Mucosa of rectum (tissue), 2 donors: ENCODE results near the gene PACSIN1.

Experiments
- H3K27ac ChIP-seq, 2 donors: one replicate each; pipeline ENCODE4 v1.7.0; 2013; ENCODE audit warnings: inconsistent platforms in 2 of 2, low read depth in 2 of 2, low read length in 2 of 2
- H3K27me3 ChIP-seq, 2 donors: one replicate each; pipeline ENCODE4 v1.7.0; 2013; ENCODE audit warnings: low read length in 2 of 2; ENCODE audit not compliant: control insufficient read depth in 2 of 2, insufficient read depth in 2 of 2
- H3K36me3 ChIP-seq, 2 donors: one replicate each; pipeline ENCODE4 v1.7.0; 2013; ENCODE audit warnings: low read length in 2 of 2; ENCODE audit not compliant: control insufficient read depth in 2 of 2, insufficient read depth in 2 of 2
- H3K4me1 ChIP-seq, 2 donors: one replicate each; pipeline ENCODE4 v1.7.0; 2013; ENCODE audit warnings: low read length in 2 of 2, mild to moderate bottlenecking in 1 of 2; ENCODE audit not compliant: control insufficient read depth in 2 of 2, insufficient read depth in 2 of 2
- H3K4me3 ChIP-seq, 2 donors: one replicate each; pipeline ENCODE4 v1.7.0; 2013; ENCODE audit warnings: low read length in 2 of 2
- H3K9ac ChIP-seq, 2 donors: one replicate each; pipeline ENCODE4 v1.7.0; 2013; ENCODE audit warnings: low read length in 2 of 2, low read depth in 1 of 2, mild to moderate bottlenecking in 1 of 2
- H3K9me3 ChIP-seq, 2 donors: one replicate each; pipeline ENCODE4 v1.7.0; 2013; ENCODE audit warnings: low read length in 2 of 2; ENCODE audit not compliant: control insufficient read depth in 2 of 2
- donor health status: healthy.
- donor health status: Normal muscosa, but diverticular disease.

PACSIN1 gene

DNA sequence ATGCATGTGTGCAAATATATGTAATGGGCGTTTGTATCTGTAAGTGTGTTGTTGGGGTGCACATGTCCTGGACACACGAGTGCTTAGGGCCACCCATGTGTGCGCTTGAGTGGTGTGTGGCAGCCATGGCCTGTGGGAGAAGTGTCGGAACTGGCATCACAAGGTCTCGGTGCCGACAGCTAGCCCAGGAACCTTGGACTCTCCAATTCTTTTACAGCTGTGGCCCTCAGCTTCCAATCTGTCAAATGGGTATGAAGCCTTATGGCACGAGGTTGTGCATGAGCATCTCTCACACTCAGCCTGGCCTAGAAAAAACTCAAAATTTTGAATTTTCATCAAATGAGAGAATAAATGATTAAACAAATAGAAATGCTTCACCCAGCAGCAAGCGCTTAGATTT, 48.2 kb downstream of the PACSIN1 start:
- H3K4me1 ChIP-seq, result no peaks in the 10 kb centered on the region
- peaks cover 0 to 3% of the 10 kb centered on the region in 2 donors for H3K9me3 ChIP-seq
- H3K9ac ChIP-seq, result no peak overlapping the region
- no peaks in the 10 kb centered on the region for H3K36me3 ChIP-seq
- H3K27ac ChIP-seq, result no peak overlapping the region
- H3K4me3 ChIP-seq, result no peak overlapping the region
- peaks cover 4 to 12% of the 10 kb centered on the region in 2 donors for H3K27me3 ChIP-seq

DNA sequence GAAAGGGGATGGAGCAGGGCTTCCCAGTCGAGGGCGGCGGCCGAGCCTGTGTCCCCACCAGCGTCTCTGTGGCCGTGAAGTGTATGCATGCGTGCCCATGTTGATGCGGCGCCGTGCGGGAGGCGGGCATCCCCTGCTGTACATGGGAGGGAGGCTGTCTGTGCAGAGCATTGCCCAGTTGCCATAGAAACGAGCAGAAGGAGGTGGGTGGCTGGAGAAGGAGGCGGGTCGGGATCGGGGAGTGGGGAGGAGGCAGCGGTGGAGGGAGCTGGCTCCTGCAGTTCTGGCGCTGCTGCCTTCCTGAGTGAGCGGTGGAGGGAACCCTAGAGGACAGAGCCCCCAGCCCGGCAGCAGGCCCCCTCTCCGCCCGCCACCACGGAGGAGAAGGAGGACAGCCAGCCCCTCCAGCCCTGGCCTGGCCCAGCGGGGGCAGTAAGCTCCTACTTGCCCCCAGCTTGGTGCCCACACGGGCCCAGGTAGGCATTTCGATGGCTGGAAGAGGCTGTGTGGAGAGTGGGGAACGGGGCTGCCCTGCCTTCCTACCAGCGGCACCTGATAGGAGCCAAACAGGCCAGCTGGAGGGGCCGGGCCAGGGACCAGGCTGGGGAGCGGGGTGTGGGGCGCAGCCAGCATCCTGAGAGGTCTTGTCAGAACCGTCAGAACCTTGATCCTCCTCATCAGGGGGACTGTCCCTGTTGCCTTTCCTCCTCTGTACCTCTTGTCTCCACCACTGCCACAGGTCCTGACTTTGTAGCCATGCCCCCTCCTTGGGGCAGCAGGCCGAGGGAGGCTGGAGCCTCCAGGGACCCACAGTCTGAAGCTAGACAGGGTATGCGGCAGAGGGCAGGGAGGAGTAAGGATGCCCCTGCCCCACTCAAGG, 49.0 kb downstream of the PACSIN1 start:
- Histone ChIP-seq H3K4me3 (no peak overlapping the region), H3K4me1 (no peaks in the 10 kb centered on the region), H3K9me3 (peaks cover 0 to 2% of the 10 kb centered on the region in 2 donors), H3K36me3 (no peaks in the 10 kb centered on the region), H3K27me3 (peaks cover 4 to 12% of the 10 kb centered on the region in 2 donors), H3K9ac (no peak overlapping the region), H3K27ac (no peak overlapping the region)

DNA sequence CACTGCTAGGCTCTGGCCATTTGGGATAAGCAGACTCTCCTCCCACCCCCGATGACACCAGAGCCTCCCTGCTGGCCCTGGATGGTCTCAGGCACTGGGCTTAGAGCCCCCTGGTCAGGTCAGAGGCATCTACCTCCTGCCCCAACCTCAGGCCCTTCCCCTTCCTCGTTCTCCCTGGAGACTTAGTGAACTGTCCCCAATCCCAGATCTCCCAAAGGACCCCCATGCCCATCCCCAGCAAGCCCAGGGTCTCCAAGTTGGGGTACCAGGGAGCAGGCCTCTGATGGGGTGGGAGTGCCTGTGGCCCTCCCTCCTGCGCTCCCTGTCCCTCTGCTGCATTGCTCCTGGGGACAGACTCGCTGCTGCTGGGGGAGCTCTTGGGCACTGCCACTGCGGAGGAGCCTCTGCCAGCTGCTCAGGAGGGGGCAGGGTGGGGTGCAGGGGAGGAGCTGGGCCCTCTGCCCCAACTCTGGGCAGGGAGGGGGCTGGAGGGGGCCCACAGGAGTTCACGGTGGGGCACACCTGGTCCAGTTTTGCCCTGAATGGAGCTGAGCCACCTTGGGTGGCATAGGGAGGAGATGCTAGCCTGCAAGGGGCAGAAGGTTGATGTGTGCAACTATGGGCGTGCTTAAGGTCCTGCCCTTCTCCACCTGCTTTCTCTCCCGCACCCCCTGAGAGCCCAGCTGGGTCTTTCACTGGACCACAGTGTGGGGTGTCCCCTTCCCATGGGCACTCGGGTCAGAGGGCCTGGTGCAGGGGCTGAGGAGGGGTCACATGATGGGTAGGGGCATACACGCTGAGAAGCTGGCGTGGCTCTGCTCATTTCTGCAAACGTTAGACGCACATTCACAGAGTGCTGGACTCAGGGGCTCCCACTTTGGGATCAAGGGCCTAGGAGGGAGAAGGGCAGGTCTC, 49.9 kb downstream of the PACSIN1 start:
- Histone ChIP-seq H3K4me3 (no peak overlapping the region), H3K27ac (no peak overlapping the region), H3K9me3 (no peaks in the 10 kb centered on the region), H3K9ac (no peak overlapping the region), H3K36me3 (no peaks in the 10 kb centered on the region), H3K4me1 (no peaks in the 10 kb centered on the region), H3K27me3 (peaks cover 4 to 12% of the 10 kb centered on the region in 2 donors)

DNA sequence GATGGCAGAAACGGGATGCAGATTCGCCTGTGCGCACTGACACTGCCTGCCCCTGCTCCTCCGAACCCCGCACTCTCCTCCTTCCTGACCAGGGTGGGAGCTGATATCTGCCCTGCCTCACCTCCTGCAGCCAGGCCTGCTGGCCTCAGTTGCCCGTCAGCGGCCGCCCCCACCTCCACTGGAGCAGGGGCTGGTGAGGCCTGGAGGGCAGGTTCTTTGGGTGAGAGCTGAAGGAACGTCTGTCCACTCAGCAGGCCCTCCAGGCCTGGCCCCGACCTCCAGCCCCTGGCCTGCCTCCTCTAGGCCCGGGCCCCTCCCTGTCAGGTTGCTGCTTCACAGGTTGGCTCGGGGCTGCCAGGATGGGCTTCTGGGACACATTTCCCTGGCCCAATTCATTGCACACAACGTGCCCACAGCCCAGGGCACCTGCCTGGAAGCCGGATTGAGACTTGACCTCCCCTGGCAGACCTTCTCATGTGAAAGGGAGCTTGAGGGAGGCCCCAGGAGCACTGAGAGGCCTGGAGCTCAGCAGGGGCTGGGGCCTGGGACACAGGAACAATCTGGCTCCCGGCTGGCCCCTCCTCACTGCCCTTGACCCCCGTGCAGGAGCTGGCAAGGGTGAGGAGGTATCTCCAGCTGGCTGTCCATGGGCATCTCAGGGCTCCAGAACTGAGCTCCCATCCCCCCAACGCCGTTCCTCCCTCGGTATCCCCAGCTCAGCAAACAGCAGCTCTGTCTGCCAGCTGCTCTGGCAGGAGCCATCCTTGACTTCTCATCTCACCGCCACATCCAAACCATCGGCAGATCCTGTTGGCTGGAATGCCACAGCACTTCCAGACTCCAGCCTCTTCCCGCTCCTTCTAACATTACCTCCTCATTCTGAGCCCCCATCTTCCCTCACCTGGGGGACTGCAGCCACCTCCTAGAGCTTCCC, 50.8 kb downstream of the PACSIN1 start:
- Histone ChIP-seq H3K9ac (no peak overlapping the region), H3K4me1 (no peaks in the 10 kb centered on the region), H3K9me3 (no peaks in the 10 kb centered on the region), H3K27me3 (peaks cover 4 to 12% of the 10 kb centered on the region in 2 donors), H3K27ac (no peak overlapping the region), H3K4me3 (no peak overlapping the region), H3K36me3 (no peaks in the 10 kb centered on the region)

DNA sequence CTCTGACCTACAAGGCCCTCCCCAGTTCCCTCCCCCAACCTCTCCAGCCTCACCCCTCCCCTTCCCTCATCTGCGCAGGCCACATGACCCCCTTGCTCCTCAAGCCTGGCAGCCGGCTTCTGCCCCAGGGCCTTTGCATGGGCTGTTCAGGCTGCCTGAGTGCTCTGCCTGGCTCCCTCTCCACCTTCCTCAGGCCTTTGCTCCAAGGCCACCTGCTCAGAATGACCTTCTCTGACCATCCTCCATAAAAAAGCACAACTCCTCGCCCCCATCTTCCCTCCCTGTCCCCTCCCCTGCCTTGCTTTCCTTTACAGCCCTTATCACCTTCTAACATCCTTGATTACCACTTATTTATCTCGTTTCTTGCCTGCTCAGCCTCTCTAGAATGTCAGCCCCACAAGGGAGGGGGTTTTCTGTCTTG, 51.6 kb downstream of the PACSIN1 start:
- H3K27ac ChIP-seq, result no peak overlapping the region
- no peaks in the 10 kb centered on the region for H3K36me3 ChIP-seq
- no peaks in the 10 kb centered on the region for H3K9me3 ChIP-seq
- no peak overlapping the region for H3K4me3 ChIP-seq
- H3K9ac ChIP-seq, result no peak overlapping the region
- peaks cover 4 to 12% of the 10 kb centered on the region in 2 donors for H3K27me3 ChIP-seq
- H3K4me1 ChIP-seq, result no peaks in the 10 kb centered on the region

DNA sequence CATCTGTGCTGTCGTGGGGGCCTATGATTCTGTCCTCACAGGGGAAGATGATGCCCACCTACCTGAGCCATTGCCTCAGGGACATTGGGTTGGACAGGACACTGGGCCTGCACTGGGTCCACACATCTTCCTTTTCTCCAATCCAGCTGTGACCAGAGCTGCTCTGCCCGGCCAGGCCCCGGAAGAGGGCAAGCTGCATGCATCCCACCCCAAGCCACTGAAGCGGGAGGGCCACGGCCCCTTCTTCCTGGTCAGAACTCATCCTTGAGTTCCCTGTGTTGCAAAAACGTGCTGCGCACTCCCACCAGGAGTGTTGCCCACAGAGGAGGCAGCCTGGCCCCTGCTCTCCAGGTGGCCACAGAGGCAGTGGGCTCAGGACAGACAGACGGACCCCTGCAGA, 52.1 kb downstream of the PACSIN1 start:
- H3K27me3 ChIP-seq, result peaks cover 4 to 12% of the 10 kb centered on the region in 2 donors
- H3K9ac ChIP-seq, result no peak overlapping the region
- H3K36me3 ChIP-seq, result no peaks in the 10 kb centered on the region
- no peaks in the 10 kb centered on the region for H3K4me1 ChIP-seq
- no peak overlapping the region for H3K4me3 ChIP-seq
- no peak overlapping the region for H3K27ac ChIP-seq
- no peaks in the 10 kb centered on the region for H3K9me3 ChIP-seq

DNA sequence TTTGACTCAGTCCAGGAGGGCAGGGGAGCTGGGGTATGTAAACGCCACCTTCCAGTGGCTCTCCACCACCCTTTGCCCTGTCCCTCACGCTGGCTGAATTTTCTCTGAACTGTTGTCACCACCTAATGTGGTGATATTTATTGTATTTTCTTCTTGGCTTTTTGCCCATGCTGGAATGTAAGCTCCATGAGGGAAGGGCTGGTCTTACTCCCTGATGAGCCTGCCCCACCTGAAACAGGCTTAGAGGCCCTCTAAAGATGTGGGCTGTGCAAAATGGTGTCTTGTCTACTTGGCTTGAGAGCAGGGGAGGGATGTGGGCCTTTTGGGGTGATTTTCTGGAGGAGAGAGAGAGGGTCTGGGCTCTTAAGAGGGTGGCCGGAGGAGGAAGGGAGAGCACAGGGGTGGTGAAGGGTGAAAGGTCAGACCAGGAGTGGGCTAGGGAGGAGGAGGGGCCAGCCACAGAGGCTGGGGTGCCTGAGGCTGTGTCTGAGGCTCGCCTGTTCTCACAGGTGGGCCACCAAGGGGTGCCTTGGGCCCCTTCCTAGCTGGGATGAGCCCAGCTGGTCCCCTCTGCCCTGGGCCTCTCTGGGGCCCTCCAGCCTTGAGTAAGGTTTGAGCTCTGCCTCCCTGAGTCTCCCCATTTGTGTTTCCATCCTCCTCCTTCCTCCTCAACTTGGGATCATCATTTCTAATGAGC, 52.9 kb downstream of the PACSIN1 start:
- H3K27ac ChIP-seq, result no peak overlapping the region
- no peak overlapping the region for H3K4me3 ChIP-seq

DNA sequence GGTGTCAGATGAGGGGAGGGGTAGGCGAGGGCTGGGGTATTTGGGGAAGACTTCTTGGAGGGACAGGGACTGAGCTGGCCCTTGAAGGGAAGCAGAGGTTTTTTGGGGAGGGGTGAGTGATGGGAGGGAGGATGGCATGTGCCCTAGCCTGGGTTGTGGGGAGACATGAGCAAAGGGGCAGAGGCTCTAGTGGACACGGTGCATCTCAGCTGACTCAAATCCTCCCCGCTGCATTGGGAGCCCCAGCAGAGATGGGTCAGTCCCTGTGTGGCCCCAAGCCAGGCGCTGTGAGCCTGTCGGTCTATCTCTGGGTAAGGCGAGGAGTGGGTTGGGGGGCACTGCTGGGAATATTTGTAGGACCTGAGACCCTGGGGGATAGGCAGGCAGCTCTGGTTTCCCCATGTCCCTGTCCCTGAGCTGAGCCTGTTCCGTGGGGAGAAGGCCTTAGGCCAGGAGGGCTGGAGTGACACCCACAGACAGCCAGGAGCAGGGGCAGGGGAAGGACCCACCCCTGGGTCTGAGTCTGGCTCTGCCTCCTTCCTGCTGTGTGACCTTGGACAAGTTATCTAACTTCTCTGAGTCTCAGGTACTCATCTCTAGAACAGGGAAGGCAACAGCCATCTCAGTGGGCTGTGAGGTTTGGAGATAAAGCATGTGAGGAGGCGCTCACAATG, 54.2 kb downstream of the PACSIN1 start:
- Histone ChIP-seq H3K4me1 (no peaks in the 10 kb centered on the region), H3K27ac (no peak overlapping the region), H3K36me3 (no peaks in the 10 kb centered on the region), H3K27me3 (peaks cover 4 to 5% of the 10 kb centered on the region in 2 donors), H3K9ac (no peak overlapping the region), H3K9me3 (no peaks in the 10 kb centered on the region), H3K4me3 (no peak overlapping the region)

More for the DNA sequence above, 52.9 kb downstream of the PACSIN1 start:
- Histone ChIP-seq H3K36me3 (no peaks in the 10 kb centered on the region), H3K27me3 (peaks cover 4 to 12% of the 10 kb centered on the region in 2 donors), H3K9ac (no peak overlapping the region), H3K9me3 (no peaks in the 10 kb centered on the region), H3K4me1 (no peaks in the 10 kb centered on the region)
